A673 (cell line): ENCODE results near the gene SRP9.
"Not testable (repeated sequence)": the region's sequence is repeated elsewhere in the genome, so short reads cannot be mapped to it uniquely, and the experiment has no call there.

Experiments
- CTCF ChIP-seq: fragments of 300-800, 200-600 bp; sonication (generic); conservative IDR thresholded peaks from 2 replicates; pipeline ENCODE4 v1.5.1; 2017; ENCODE audit warnings: low read depth, mild to moderate bottlenecking, antibody characterized with exemption, low read length, moderate library complexity, mixed read lengths
- EZH2 ChIP-seq: fragments of 200-600 bp; sonication (generic); IDR thresholded peaks from 2 replicates; pipeline ENCODE4 v1.6.1; 2017; ENCODE audit warnings: borderline replicate concordance, low read depth, mild to moderate bottlenecking, mixed read lengths, antibody characterized with exemption, low read length; ENCODE audit not compliant: poor library complexity, severe bottlenecking

GRCh38 chr1:225815090-225815489, 37.5 kb downstream of the SRP9 start:
- TF ChIP-seq CTCF, EZH2: not testable (repeated sequence)
